HG02798 (cell line): ENCODE measurements around the gene NUP188.
A peak's percentile ranks its signal among the peaks of the same experiment; 100 is the strongest.

ENCODE experiments used
- ATAC-seq: cut with Tn5 transposase; IDR thresholded peaks from one replicate; pipeline ENCODE4 v1.9.1; 2021; ENCODE audit warnings: mild to moderate bottlenecking; ENCODE audit not compliant: unreplicated experiment, poor library complexity

Gene NUP188

GRCh38 chr9:129023036-129023907, 75.8 kb downstream of the NUP188 start:
- no peak for ATAC-seq

- no peak for ATAC-seq
Observed at GRCh38 chr9:129023908-129024233, 76.4 kb downstream of the NUP188 start.

GRCh38 chr9:129026442-129027223, 79.1 kb downstream of the NUP188 start:
- no peak for ATAC-seq

- ATAC-seq, result no peak
Observed at GRCh38 chr9:129027224-129027684, 79.8 kb downstream of the NUP188 start.

- ATAC-seq, result peak; percentile 41
Observed at GRCh38 chr9:129027685-129028191, 80.2 kb downstream of the NUP188 start.

GRCh38 chr9:129028192-129028966, 80.9 kb downstream of the NUP188 start, which contains the start of gene SH3GLB2:
SH3GLB2 (minus strand) TSS chr9:129028331; CDS start chr9:129028154, 177 bp downstream.
- ATAC-seq, result peak; percentile 86

GRCh38 chr9:129030191-129030590, 82.7 kb downstream of the NUP188 start:
- ATAC-seq, result no peak

- no peak for ATAC-seq
Observed at GRCh38 chr9:129031514-129031913, 84.0 kb downstream of the NUP188 start.

- ATAC-seq, result no peak
Observed at GRCh38 chr9:129032541-129033159, 85.2 kb downstream of the NUP188 start.

- no peak for ATAC-seq
Observed at GRCh38 chr9:129033216-129033615, 85.7 kb downstream of the NUP188 start.

GRCh38 chr9:129035838-129036237, 88.3 kb downstream of the NUP188 start:
- peak; percentile 1 for ATAC-seq

GRCh38 chr9:129036241-129036922, 88.9 kb downstream of the NUP188 start, which contains the start of gene MIGA2:
MIGA2 (plus strand) TSS chr9:129036626; CDS start chr9:129040595, 3,969 bp downstream.
- peak; percentile 99 for ATAC-seq

GRCh38 chr9:129036923-129037766, 89.6 kb downstream of the NUP188 start:
- ATAC-seq, result no peak

- ATAC-seq, result no peak
Observed at GRCh38 chr9:129037767-129038098, 90.2 kb downstream of the NUP188 start.

- no peak for ATAC-seq
Observed at GRCh38 chr9:129038109-129038852, 90.8 kb downstream of the NUP188 start.

- no peak for ATAC-seq
Observed at GRCh38 chr9:129040113-129040643, 92.7 kb downstream of the NUP188 start.

- no peak for ATAC-seq
Observed at GRCh38 chr9:129042016-129042415, 94.5 kb downstream of the NUP188 start.
